GM10248 (cell line): Measurements from ENCODE around the gene NEK11.
"Not testable (repeated sequence)": the region's sequence is repeated elsewhere in the genome, so short reads cannot be mapped to it uniquely, and the experiment has no call there.

Experiments
- CTCF ChIA-PET: fragments of 300-600 bp; sonication (Branson Sonifier 250); formaldehyde crosslinking; extraction: SDS; loops from one replicate; lab custom pipeline; 2021; ENCODE audit warnings: antibody characterized with exemption; lab: Yijun Ruan, JAX
- POLR2A ChIA-PET: fragments of 350-650 bp; sonication (Branson Sonifier 250); formaldehyde crosslinking; extraction: SDS; loops from one replicate; lab custom pipeline; 2020; ENCODE audit warnings: antibody characterized with exemption; lab: Yijun Ruan, JAX
- DNase-seq: peaks from one replicate; pipeline ENCODE4 v3.0.0; 2012; ENCODE audit errors: extremely low spot score
- CTCF ChIP-seq: IDR thresholded peaks from 2 replicates; pipeline ENCODE4 v1.5.1; 2012; ENCODE audit warnings: mild to moderate bottlenecking, low read depth; ENCODE audit errors: extremely low read depth, missing control alignments, control extremely low read depth

The NEK11 gene

GRCh38 chr3:131323014-131323413 lies 296.3 kb downstream of the NEK11 start:
- no peak for DNase-seq
- POLR2A ChIA-PET, result no interaction called here
- no peak for TF ChIP-seq CTCF
- CTCF ChIA-PET, result no interaction called here

GRCh38 chr3:131323792-131324191 lies 297.1 kb downstream of the NEK11 start:
- CTCF ChIA-PET, result no interaction called here
- DNase-seq, result no peak
- POLR2A ChIA-PET, result no interaction called here
- no peak for TF ChIP-seq CTCF

- ChIA-PET POLR2A (no interaction called here), CTCF (interaction anchor here (0.8 to 1.7 kb wide), 3 partner anchors 10 to 705 kb away, joined by 3 to 6 read pairs (median 4); no protein-coding TSS in a partner anchor)
- no peak for DNase-seq
- no peak for TF ChIP-seq CTCF
Measured at GRCh38 chr3:131324923-131325322, 298.2 kb downstream of the NEK11 start.

- CTCF ChIA-PET, result interaction anchor here (1.7 kb wide), 1 partner anchor 703 kb away, joined by 4 read pairs; no protein-coding TSS in a partner anchor
- no peak for DNase-seq
- POLR2A ChIA-PET, result no interaction called here
- TF ChIP-seq CTCF, result no peak
Measured at GRCh38 chr3:131326307-131326706, 299.6 kb downstream of the NEK11 start.

- ChIA-PET POLR2A (no interaction called here), CTCF (interaction anchor here (0.9 kb wide), 1 partner anchor 11 kb away, joined by 3 read pairs; no protein-coding TSS in a partner anchor)
- DNase-seq, result no peak
- no peak for TF ChIP-seq CTCF
Measured at GRCh38 chr3:131328721-131329120, 302.0 kb downstream of the NEK11 start.

- ChIA-PET CTCF (no interaction called here), POLR2A (no interaction called here)
- TF ChIP-seq CTCF, result no peak
- peak; percentile 37 for DNase-seq
Measured at GRCh38 chr3:131329774-131330173, 303.1 kb downstream of the NEK11 start.

GRCh38 chr3:131331456-131332085 lies 304.9 kb downstream of the NEK11 start:
- POLR2A ChIA-PET, CTCF ChIA-PET, DNase-seq: not testable (repeated sequence)
